ENCODE data around the gene SYNDIG1.

GRCh38 chr20:24478584-24478983 is 9.2 kb downstream of the SYNDIG1 start:
- TF ChIP-seq CTCF (conservative IDR thresholded peaks at IDR 0.05; ENCODE audit: low read depth, low read length) (no peak), EZH2 (IDR thresholded peaks at IDR 0.05; ENCODE audit: borderline replicate concordance, low read depth, low read length, poor library complexity, severe bottlenecking) (no peak)

Measured in A673 (cell line).